GM12878 (cell line): Measurements from ENCODE around the gene TRIM4. TPM values are rescaled to one million over a fixed set of nuclear protein-coding genes. Genes with fewer than 3 reads are reported as not detected.

Source experiments
- CREM ChIP-seq: IDR thresholded peaks from 2 replicates; pipeline ENCODE4 v1.6.1; 2014; ENCODE audit warnings: antibody characterized with exemption, low read depth
- MEF2B ChIP-seq: fragments of 450-650 bp; IDR thresholded peaks from 2 replicates; pipeline ENCODE4 v1.6.1; 2018; ENCODE audit warnings: mild to moderate bottlenecking, moderate library complexity; ENCODE audit not compliant: partially characterized antibody, poor library complexity, severe bottlenecking
- polyA plus RNA-seq, 11 experiments: library from polyadenylated mRNA; depleted of rRNA in 4 of 11; unstranded in 6 of 11; stranded (reverse) in 5 of 11; fragments of >200 nt; fragmentation: Nextera tagmentation in 4 of 11; fragmentation: Illumina TruSeq in 1 of 11; extraction: Ambion mirVana in 4 of 11; extraction: Trizol in 1 of 11; gene quantifications; 1 replicate in 1 of 11; 2 replicates in 10 of 11; pipeline versions ENCODE4 v1.2.1 to v1.2.3, GENCODE V29; 2011 to 2016; ENCODE audit warnings: inconsistent platforms in 2 of 11, missing spikeins in 2 of 11, low read depth in 1 of 11
- total RNA-seq, 4 experiments: library from RNA; depleted of rRNA in 3 of 4; stranded (reverse); fragments of >200 nt in 3 of 4; fragmentation: Illumina TruSeq in 1 of 4; extraction: Trizol in 1 of 4; gene quantifications; 2 replicates each; pipeline versions ENCODE4 v1.2.1 to v1.2.3, GENCODE V29; 2013 to 2021
- TF ChIP-seq, protein P1 (sequence below): fragments of 450-650 bp; IDR thresholded peaks from 2 replicates; pipeline ENCODE4 v1.6.1; 2018; ENCODE audit warnings: borderline replicate concordance, mild to moderate bottlenecking; ENCODE audit not compliant: partially characterized antibody
- TF ChIP-seq, protein P2 (sequence below): IDR thresholded peaks from 2 replicates; pipeline ENCODE4 v1.6.1; 2011; ENCODE audit warnings: mild to moderate bottlenecking, low read depth, low read length, moderate library complexity; ENCODE audit not compliant: insufficient replicate concordance
- TF ChIP-seq, protein P3 (sequence below): fragments of 450-650 bp; formaldehyde crosslinking; IDR thresholded peaks from 2 replicates; pipeline ENCODE4 v1.4.0; 2022; ENCODE audit warnings: mild to moderate bottlenecking, moderate library complexity

TRIM4 gene
- total and polyA plus RNA-seq, 10 of the 15 experiments (the other 5 are each of a cell fraction or from before 2014, with no cell fraction given), result 4.8 to 21.8 (median 17.9) TPM

DNA sequence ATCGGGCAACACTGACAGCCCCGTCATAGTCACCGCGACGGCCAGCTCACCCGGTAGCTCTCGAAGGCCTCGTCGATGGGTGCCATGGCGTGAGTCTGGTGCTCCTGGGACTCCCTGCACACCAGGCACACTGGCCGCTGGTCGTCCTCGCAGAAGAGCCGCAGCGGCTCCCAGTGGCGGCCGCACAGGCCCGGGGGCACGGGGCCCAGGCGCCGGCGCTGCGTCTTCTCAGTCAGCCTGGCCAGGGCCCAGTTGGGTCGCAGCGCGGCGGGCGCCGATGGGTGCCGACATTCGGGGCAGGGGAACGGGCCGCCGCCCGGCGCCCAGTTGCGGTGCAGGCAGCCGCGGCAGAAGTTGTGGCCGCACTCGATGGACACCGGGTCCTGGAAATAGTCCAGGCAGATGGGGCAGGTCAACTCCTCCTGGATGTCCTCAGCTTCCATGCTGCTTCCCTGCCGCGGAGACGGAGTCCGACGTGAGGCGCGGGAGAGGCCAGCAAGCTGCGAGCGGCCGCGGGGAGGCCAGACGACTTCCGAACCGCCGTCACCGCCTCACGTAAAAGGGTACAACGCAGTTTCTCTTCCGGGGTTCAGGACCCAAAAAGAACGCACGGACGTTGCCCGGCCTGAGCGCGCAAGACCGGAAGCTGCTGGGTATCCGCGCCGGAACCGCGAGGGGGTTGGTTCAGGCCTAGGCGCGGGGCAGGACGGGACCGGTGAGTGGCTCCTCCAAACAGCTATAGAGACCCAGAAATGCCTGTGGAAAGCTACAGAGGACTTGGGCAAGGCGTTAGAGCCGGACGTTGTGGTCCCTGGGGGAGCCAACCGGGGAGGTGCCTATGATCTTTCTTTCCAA is at the start of gene TRIM4 (continued):
- TF ChIP-seq, protein P1, sequence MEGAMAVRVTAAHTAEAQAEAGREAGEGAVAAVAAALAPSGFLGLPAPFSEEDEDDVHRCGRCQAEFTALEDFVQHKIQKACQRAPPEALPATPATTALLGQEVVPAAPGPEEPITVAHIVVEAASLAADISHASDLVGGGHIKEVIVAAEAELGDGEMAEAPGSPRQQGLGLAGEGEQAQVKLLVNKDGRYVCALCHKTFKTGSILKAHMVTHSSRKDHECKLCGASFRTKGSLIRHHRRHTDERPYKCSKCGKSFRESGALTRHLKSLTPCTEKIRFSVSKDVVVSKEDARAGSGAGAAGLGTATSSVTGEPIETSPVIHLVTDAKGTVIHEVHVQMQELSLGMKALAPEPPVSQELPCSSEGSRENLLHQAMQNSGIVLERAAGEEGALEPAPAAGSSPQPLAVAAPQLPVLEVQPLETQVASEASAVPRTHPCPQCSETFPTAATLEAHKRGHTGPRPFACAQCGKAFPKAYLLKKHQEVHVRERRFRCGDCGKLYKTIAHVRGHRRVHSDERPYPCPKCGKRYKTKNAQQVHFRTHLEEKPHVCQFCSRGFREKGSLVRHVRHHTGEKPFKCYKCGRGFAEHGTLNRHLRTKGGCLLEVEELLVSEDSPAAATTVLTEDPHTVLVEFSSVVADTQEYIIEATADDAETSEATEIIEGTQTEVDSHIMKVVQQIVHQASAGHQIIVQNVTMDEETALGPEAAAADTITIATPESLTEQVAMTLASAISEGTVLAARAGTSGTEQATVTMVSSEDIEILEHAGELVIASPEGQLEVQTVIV, result peak; percentile 79
- peak; percentile 61 for TF ChIP-seq MEF2B
- TF ChIP-seq CREM, result peak; percentile 79
- TF ChIP-seq, protein P2, sequence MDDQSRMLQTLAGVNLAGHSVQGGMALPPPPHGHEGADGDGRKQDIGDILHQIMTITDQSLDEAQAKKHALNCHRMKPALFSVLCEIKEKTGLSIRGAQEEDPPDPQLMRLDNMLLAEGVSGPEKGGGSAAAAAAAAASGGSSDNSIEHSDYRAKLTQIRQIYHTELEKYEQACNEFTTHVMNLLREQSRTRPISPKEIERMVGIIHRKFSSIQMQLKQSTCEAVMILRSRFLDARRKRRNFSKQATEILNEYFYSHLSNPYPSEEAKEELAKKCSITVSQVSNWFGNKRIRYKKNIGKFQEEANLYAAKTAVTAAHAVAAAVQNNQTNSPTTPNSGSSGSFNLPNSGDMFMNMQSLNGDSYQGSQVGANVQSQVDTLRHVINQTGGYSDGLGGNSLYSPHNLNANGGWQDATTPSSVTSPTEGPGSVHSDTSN, result peak; percentile 84
- TF ChIP-seq, protein P3, sequence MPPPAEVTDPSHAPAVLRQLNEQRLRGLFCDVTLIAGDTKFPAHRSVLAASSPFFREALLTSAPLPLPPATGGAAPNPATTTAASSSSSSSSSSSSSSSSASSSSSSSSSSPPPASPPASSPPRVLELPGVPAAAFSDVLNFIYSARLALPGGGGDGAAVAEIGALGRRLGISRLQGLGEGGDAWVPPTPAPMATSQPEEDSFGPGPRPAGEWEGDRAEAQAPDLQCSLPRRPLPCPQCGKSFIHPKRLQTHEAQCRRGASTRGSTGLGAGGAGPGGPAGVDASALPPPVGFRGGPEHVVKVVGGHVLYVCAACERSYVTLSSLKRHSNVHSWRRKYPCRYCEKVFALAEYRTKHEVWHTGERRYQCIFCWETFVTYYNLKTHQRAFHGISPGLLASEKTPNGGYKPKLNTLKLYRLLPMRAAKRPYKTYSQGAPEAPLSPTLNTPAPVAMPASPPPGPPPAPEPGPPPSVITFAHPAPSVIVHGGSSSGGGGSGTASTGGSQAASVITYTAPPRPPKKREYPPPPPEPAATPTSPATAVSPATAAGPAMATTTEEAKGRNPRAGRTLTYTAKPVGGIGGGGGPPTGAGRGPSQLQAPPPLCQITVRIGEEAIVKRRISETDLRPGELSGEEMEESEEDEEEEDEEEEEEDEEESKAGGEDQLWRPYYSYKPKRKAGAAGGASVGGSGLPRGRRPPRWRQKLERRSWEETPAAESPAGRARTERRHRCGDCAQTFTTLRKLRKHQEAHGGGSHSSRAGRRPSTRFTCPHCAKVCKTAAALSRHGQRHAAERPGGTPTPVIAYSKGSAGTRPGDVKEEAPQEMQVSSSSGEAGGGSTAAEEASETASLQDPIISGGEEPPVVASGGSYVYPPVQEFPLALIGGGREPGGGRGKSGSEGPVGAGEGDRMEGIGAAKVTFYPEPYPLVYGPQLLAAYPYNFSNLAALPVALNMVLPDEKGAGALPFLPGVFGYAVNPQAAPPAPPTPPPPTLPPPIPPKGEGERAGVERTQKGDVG (CRISPR knock-in tag), result no peak
